Measurements from ENCODE around the gene ETNPPL.

ETNPPL gene

GRCh38 chr4:108695062-108695461, 67.8 kb downstream of the ETNPPL start:
- DNase-seq (ENCODE audit: low spot score) = no peak

GRCh38 chr4:108694423-108694822, 68.4 kb downstream of the ETNPPL start:
- DNase-seq (ENCODE audit: low spot score) = no peak

- DNase-seq (ENCODE audit: low spot score) = no peak
Observed at GRCh38 chr4:108693819-108694218, 69.0 kb downstream of the ETNPPL start.

- peak; percentile 5 for DNase-seq (ENCODE audit: low spot score)
Observed at GRCh38 chr4:108693211-108693610, 69.6 kb downstream of the ETNPPL start.
